Activated naive CD4-positive, alpha-beta T cell treated with anti-CD3 and anti-CD28 coated beads, Interleukin-2, amount 50 U/mL, for 24 hours (primary cell): ENCODE results near the gene PROB1.
A peak's percentile ranks its signal among the peaks of the same experiment; 100 is the strongest.
"Not testable (repeated sequence)": the region's sequence is repeated elsewhere in the genome, so short reads cannot be mapped to it uniquely, and the experiment has no call there.

Experiments
- H3K27ac Mint-ChIP-seq: one replicate; pipeline ENCODE4 v1.8.0; 2021; ENCODE audit warnings: mild to moderate bottlenecking, mixed read lengths
- H3K27me3 Mint-ChIP-seq: one replicate; pipeline ENCODE4 v1.8.0; 2021; ENCODE audit warnings: mixed read lengths
- H3K36me3 Mint-ChIP-seq: one replicate; pipeline ENCODE4 v1.8.0; 2021; ENCODE audit warnings: mixed read lengths
- H3K4me1 Mint-ChIP-seq: one replicate; pipeline ENCODE4 v1.8.0; 2021; ENCODE audit warnings: mixed read lengths
- H3K4me3 Mint-ChIP-seq: one replicate; pipeline ENCODE4 v1.8.0; 2021; ENCODE audit warnings: mild to moderate bottlenecking, mixed read lengths
- H3K9me3 Mint-ChIP-seq: one replicate; pipeline ENCODE4 v1.8.0; 2021; ENCODE audit warnings: mixed read lengths

The PROB1 gene

DNA sequence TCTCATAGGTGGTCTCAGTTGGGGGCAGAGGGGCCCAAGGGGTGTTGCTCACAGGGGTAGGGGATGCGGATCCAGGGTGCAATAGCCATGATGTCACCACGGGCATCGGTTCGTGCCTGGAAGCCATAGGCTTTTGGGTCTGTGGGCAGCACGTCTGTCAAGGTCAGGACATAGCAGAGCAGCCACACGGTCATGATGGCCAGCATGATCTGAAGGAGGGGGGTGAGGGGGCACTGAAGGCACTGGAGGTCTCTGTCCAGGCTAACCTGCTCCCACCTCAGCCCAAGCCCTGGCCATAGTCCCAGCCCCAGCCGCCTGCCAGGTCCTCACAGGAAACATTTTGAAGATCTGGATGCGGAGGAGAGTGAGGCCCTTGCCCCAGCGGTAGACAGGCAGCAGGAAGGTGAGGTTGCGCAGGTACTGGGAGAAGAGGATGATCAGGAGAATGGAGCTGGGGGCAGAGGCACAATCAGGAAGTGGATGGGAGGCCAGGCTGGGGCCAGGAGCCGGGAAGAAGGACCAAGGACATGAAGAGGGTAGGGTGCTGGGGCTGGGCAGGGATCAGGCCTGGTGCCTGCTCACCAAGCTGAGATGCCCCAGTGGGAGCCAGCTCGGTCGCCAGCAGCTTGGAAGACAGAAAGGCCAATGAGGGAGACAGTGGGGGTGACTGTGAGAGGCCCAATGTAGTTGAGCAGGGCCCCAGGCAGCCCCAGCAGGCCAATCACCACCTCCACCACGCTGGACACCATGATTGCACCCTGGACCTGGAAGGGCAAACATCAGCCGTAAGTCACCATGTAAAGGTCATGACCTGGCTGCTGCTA is 15.1 kb downstream of the PROB1 start:
- peaks cover 12% of the 10 kb centered on the region for H3K4me1 Mint-ChIP-seq
- no peaks in the 10 kb centered on the region for H3K27me3 Mint-ChIP-seq
- H3K36me3 Mint-ChIP-seq = no peaks in the 10 kb centered on the region
- no peak overlapping the region for H3K27ac Mint-ChIP-seq
- no peak overlapping the region for H3K4me3 Mint-ChIP-seq
- no peaks in the 10 kb centered on the region for H3K9me3 Mint-ChIP-seq

DNA sequence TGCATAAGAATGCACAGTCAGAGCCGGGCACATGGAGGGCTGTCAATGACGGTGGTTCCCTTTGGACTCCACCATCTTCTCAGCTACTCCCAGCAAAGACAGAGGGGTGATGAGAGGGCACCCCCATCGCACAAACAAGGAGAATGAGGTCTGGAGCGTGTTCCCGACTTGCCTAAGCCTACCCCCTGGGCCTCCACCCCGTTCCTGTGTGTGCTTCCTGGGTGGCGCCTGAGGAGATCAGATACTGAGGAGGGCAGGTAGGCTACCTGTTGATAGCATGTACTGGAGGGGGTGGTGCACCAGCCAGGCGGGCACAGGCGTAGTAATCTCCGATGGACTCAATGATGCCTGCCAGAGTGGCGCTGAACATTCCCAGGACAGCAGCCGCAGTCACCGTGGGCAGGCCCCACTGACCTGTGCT is 16.0 kb downstream of the PROB1 start:
- H3K36me3 Mint-ChIP-seq = no peaks in the 10 kb centered on the region
- H3K27ac Mint-ChIP-seq = no peak overlapping the region
- no peaks in the 10 kb centered on the region for H3K27me3 Mint-ChIP-seq
- peaks cover 6% of the 10 kb centered on the region for H3K4me1 Mint-ChIP-seq
- no peaks in the 10 kb centered on the region for H3K9me3 Mint-ChIP-seq
- no peak overlapping the region for H3K4me3 Mint-ChIP-seq

DNA sequence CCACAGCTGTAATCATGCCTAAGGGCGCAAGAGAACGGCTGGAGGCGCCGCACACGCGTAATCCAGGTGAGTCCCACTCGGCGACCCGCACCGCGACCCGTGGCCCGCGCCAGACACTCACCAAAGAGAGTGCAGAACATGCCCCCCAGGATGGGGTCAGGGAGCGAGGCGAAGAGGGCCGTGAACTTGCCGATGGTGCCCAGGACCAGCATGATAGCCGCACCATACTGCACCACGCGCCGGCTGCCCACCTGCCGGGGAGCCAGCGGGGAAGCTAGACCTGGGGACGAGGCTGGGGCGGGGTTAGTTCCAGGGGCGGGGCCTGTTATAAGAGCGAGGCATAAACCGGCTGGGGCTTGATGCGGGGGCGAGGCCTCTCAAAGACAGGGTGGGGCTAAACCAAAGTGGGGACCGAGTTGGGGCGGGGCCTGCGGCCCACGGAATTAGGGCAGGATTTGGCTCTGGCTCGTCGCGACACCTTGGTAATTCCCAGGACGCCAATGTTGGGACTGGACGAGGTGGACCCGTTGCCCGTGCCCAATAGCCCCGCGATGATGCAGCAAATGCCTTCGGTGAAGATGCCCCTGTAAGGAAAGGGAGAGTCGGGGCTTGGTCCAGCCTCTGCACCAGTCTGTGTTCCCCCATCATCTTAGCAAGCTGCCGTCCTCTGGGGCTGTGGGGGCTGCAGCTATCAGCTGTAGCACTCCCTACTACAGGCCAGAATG is 16.6 kb downstream of the PROB1 start:
- Mint-ChIP-seq H3K9me3 (no peaks in the 10 kb centered on the region), H3K4me1 (peaks cover under 1% of the 10 kb centered on the region), H3K4me3 (no peak overlapping the region), H3K27ac (no peak overlapping the region), H3K36me3 (no peaks in the 10 kb centered on the region), H3K27me3 (no peaks in the 10 kb centered on the region)

DNA sequence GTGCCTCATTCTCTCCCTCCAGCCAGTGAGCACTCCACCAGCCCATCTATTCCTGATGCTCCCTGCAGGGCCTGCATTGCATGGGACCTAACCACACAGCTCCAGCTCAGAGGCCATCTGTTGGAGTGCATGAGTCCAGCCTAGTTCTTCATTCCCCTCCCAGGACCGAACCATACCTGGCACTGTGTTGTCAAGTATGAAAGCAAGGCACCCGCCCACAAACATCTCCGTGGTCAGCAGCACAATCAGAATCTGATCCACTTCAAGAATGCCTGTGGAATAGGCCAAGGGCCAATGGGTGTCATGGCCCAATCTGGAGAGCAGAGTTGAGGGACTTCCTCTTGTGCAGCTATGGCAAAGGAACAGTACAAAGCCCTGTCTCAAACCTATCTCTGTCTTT is 17.7 kb downstream of the PROB1 start:
- Mint-ChIP-seq H3K27me3 (no peaks in the 10 kb centered on the region), H3K4me1 (no peaks in the 10 kb centered on the region), H3K9me3 (no peaks in the 10 kb centered on the region), H3K27ac (no peak overlapping the region), H3K4me3 (no peak overlapping the region), H3K36me3 (peaks cover 1% of the 10 kb centered on the region)

DNA sequence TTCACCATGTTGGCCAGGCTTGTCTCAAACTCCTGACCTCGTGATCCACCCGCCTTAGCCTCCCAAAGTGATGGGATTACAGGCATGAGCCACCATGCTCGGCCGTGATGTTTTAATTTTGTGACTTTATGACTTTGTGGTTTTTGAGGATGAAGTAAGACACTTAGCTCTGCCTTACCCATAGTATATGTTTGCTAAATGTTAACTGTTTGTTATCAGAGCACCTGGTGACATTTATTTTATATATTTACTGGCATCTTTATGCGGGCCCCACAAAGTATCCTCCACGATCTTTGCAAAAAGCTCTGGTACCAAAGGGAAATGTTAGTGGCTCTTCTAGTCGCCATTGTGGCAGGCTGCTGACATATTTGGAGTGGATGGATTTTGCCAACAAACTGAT is 18.5 kb downstream of the PROB1 start:
- H3K27ac Mint-ChIP-seq = no peak overlapping the region
- H3K36me3 Mint-ChIP-seq = peaks cover 1% of the 10 kb centered on the region
- H3K27me3 Mint-ChIP-seq = no peaks in the 10 kb centered on the region
- no peak overlapping the region for H3K4me3 Mint-ChIP-seq
- H3K4me1 Mint-ChIP-seq = no peaks in the 10 kb centered on the region
- no peaks in the 10 kb centered on the region for H3K9me3 Mint-ChIP-seq

DNA sequence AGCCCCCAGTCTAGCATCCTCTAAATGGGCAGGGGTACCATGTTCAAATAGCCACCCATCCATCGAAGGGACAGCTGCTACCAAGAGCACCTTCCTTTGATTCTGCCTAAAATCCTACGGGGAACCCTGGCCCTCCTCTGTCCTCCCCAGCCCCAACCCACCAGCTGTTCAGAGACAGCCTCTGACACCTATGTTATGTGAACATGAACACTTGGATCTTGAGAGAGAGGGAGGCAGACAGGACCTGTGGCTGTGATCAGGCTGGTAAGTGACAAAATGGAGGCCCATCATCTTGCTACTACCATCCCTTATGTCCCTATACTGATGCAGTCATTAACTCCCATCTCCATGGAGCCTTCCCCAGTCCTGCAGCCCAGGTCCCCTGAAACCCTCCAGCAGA is 20.0 kb downstream of the PROB1 start:
- Mint-ChIP-seq H3K4me3 (no peak overlapping the region), H3K36me3 (peaks cover 1% of the 10 kb centered on the region), H3K27me3 (no peaks in the 10 kb centered on the region), H3K27ac (no peak overlapping the region), H3K9me3 (no peaks in the 10 kb centered on the region), H3K4me1 (no peaks in the 10 kb centered on the region)

- Mint-ChIP-seq H3K36me3 (peaks cover 3% of the 10 kb centered on the region), H3K9me3 (no peaks in the 10 kb centered on the region), H3K27ac (no peak overlapping the region), H3K4me1 (no peaks in the 10 kb centered on the region), H3K4me3 (no peak overlapping the region), H3K27me3 (no peaks in the 10 kb centered on the region)
Measured at GRCh38 chr5:139371482-139372435, 23.1 kb downstream of the PROB1 start.

DNA sequence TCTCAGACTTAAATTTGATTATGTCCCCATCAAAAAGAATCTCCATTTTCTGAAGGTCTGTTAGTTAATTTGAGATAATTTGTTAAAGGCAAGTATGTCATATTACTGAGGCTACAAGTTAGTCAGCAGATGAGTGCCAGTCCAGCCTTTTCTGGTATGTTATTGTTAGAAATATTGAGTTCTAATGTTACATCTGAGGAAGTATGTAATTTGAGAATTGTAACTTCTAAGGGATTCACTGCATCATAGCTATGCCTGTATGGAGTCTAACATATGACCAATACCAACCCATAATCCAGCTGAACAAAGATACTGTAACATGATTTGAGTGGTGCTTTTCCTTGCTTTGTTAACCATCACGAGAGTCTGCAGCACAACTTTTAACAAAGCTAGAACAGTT is 25.7 kb downstream of the PROB1 start:
- peaks cover 5% of the 10 kb centered on the region for H3K36me3 Mint-ChIP-seq

GRCh38 chr5:139368613-139369012 is 26.3 kb downstream of the PROB1 start:
- Mint-ChIP-seq H3K36me3 (peaks cover 7% of the 10 kb centered on the region), H3K4me1 (no peaks in the 10 kb centered on the region), H3K27ac (peak overlapping the region; percentile 66), H3K9me3 (no peaks in the 10 kb centered on the region), H3K4me3 (no peak overlapping the region), H3K27me3 (no peaks in the 10 kb centered on the region)

More for the DNA sequence above, 25.7 kb downstream of the PROB1 start:
- no peak overlapping the region for H3K27ac Mint-ChIP-seq
- no peaks in the 10 kb centered on the region for H3K27me3 Mint-ChIP-seq
- H3K4me3 Mint-ChIP-seq = no peak overlapping the region
- H3K4me1 Mint-ChIP-seq = no peaks in the 10 kb centered on the region
- no peaks in the 10 kb centered on the region for H3K9me3 Mint-ChIP-seq

DNA sequence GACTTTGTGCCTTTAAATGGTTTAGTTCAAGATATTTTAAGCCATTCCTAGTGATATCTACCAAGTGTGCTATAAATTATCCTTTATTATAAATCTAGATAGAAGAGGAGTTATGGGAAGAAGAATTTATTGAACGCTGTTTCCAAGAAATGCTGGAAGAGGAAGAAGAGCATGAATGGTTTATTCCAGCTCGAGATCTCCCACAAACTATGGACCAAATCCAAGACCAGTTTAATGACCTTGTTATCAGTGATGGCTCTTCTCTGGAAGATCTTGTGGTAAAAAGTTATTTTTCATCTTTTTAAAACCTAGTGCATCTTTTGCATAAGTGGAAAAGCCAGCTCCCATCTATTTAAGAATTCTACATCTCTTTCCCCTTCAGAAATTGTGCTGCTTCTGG is 30.4 kb downstream of the PROB1 start:
- H3K4me1 Mint-ChIP-seq = peaks cover 15% of the 10 kb centered on the region
- peaks cover 6% of the 10 kb centered on the region for H3K36me3 Mint-ChIP-seq
- H3K27me3 Mint-ChIP-seq = no peaks in the 10 kb centered on the region
- H3K9me3 Mint-ChIP-seq = no peaks in the 10 kb centered on the region
- no peak overlapping the region for H3K4me3 Mint-ChIP-seq
- H3K27ac Mint-ChIP-seq = no peak overlapping the region

GRCh38 chr5:139363937-139364336 is 31.0 kb downstream of the PROB1 start:
- Mint-ChIP-seq H3K36me3 (peaks cover 6% of the 10 kb centered on the region), H3K27me3 (no peaks in the 10 kb centered on the region), H3K4me3 (no peak overlapping the region), H3K4me1 (peaks cover 16% of the 10 kb centered on the region), H3K27ac (no peak overlapping the region), H3K9me3 (no peaks in the 10 kb centered on the region)

DNA sequence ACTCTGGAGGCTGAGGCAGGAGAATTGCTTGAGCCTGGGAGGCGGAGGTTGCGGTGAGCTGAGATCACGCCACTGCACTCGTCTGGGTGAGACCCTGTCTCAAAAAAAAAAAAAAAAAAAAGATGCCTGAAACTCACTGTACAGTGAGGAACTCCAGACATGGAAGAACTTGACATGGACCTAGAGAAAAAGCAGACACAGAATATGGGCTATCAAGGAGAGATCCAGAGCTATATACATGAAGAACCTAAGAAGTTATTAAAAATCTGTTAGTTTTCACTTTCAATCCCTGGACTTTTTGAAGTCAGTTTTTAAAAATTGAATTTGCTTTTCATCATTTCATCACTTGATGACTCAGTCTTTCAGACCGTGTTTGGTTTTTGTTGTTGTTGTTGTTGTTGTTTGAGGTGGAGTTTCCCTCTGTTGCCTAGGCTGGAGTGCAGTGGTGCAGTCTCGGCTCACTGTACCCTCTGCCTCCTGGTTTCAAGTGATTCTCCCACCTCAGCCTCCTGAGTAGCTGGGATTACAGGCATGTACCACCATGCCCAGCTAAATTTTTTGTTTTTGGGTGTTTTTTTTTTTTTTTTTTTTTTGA is 33.0 kb downstream of the PROB1 start:
- H3K4me1 Mint-ChIP-seq = peaks cover 31% of the 10 kb centered on the region

DNA sequence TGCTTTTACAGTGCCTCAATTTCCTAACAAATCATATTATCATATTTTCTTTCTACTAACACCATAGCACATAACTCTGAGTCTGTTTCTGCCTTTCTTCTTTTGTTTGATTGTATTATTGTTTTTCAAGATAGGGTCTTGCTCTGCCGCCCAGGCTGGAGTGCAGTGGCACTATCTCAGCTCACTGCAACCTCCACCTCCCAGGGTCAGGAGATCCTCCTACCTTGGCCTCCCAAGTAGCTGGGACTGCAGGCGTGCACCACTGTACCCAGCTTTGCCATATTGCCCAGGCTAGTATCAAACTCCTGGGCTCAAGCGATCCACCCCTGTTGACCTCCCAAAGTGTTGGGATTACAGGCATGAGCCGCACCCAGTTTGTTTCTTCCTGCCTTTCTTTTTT is 34.5 kb downstream of the PROB1 start:
- peaks cover 7% of the 10 kb centered on the region for H3K36me3 Mint-ChIP-seq
- H3K4me1 Mint-ChIP-seq = peaks cover 37% of the 10 kb centered on the region
- no peaks in the 10 kb centered on the region for H3K9me3 Mint-ChIP-seq
- H3K27ac Mint-ChIP-seq = no peak overlapping the region
- H3K4me3 Mint-ChIP-seq = no peak overlapping the region
- H3K27me3 Mint-ChIP-seq = no peaks in the 10 kb centered on the region

More for the DNA sequence above, 33.0 kb downstream of the PROB1 start:
- H3K36me3 Mint-ChIP-seq = peaks cover 7% of the 10 kb centered on the region
- H3K27me3 Mint-ChIP-seq = no peaks in the 10 kb centered on the region
- no peak overlapping the region for H3K4me3 Mint-ChIP-seq
- H3K9me3 Mint-ChIP-seq = no peaks in the 10 kb centered on the region
- H3K27ac Mint-ChIP-seq = no peak overlapping the region

GRCh38 chr5:139358064-139358463 is 36.8 kb downstream of the PROB1 start:
- Mint-ChIP-seq H3K4me1 (peaks cover 48% of the 10 kb centered on the region), H3K4me3 (no peak overlapping the region), H3K9me3 (peaks cover 5% of the 10 kb centered on the region), H3K27me3 (no peaks in the 10 kb centered on the region), H3K36me3 (peaks cover 9% of the 10 kb centered on the region), H3K27ac (no peak overlapping the region)

DNA sequence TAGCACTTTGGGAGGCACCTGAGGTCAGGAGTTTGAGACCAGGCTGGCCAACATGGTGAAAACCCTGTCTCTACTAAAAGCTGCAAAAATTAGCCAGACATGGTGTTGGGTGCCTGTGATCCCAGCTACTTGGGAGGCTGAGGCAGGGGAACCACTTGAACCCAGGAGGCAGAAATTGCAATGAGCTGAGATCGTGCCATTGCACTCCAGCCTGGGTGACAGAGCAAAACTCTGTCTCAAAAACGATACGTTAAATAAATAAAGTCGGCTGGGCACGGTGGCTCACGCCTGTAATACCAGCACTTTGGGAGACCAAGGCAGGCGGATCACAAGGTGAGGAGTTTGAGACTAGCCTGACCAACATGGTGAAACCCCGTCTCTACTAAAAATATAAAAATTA is 39.0 kb downstream of the PROB1 start:
- not testable (repeated sequence) for H3K27me3 Mint-ChIP-seq, H3K27ac Mint-ChIP-seq, H3K4me3 Mint-ChIP-seq, H3K9me3 Mint-ChIP-seq, H3K36me3 Mint-ChIP-seq
- peaks cover 57% of the 10 kb centered on the region for H3K4me1 Mint-ChIP-seq
